ENCODE results near the gene PSMB11.

Gene PSMB11

DNA sequence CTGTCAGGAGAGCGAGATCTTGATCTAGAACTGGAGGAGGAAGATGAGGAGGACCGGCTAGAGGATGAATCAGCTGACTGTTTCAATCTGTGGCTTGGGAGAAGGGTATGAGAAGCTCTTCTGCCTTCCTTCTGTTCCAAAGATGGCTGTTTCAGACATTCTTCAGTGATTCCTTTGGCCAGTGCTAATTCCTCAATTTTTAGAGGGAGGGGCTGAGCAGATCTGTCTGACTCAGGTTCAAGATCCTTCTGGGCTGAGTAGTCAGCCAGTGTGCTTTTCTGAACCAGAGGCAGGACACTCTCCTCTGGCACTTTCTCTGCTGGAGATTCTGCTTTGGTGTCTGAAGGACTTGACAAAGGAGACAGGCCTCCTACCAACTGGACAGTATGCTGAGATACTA lies 37.7 kb downstream of the PSMB11 start:
- no peak for DNase-seq (ENCODE audit: low read depth in 2 of 2, low spot score in 1 of 2)

DNA sequence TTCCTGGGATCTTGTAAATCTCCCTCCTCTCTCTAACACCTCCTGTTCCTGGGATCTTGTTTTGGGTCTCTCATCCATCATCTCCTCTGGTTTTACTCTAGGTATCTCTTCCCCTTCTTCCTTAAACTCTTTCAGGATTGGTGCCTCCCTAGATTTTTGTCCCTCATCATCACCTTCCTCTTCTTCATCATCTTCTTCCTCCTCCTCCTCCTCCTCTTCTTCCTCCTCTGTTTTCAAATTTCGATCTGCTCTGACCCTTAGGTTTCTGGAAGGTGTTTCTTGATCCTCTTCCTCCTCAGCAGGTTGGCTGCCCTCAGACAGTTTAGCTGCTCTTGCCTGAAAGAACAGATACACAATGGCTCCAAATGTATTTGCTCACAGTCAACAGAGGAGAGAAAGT lies 38.5 kb downstream of the PSMB11 start:
- no peak for DNase-seq (ENCODE audit: low read depth in 2 of 2, low spot score in 1 of 2)

DNA sequence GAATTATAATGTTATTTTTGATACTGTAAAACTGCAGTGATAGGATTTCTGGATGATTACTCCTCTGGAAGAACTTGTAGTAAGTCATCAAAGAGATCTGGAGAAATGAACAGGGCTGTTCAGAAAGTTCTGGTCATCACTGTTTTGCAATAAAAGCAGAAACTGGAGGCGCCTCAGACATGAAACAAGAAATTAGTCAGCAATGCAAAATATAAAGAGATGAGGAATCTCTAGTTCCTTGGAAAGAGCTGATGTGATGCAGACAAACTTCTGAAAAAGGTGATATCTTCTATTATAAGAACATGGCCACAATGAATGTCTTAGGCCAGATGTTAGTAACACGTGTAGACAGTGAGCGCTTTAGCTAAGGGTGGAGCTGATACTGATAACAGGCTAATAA lies 43.4 kb downstream of the PSMB11 start:
- no peak for DNase-seq (ENCODE audit: low read depth in 2 of 2, low spot score in 1 of 2)

DNA sequence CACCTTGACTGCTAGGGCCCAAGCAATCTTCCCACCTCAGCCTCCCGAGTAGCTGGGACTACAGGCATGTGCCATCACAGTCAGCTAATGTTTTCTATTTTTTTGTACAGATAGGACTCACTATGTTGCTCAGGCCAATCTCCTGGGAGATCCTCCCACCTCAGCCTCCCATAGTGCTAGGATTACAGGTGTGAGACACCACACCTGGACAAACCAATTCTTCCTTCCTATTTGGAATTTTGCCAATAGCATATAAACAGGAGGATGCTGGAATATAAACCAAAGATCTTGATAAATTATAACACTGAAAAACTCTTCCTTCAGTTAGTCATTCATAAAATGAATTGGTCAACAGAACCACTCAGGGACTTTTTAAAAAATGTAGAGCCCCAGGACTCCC lies 44.6 kb downstream of the PSMB11 start:
- DNase-seq (ENCODE audit: low read depth in 2 of 2, low spot score in 1 of 2) = no peak

DNA sequence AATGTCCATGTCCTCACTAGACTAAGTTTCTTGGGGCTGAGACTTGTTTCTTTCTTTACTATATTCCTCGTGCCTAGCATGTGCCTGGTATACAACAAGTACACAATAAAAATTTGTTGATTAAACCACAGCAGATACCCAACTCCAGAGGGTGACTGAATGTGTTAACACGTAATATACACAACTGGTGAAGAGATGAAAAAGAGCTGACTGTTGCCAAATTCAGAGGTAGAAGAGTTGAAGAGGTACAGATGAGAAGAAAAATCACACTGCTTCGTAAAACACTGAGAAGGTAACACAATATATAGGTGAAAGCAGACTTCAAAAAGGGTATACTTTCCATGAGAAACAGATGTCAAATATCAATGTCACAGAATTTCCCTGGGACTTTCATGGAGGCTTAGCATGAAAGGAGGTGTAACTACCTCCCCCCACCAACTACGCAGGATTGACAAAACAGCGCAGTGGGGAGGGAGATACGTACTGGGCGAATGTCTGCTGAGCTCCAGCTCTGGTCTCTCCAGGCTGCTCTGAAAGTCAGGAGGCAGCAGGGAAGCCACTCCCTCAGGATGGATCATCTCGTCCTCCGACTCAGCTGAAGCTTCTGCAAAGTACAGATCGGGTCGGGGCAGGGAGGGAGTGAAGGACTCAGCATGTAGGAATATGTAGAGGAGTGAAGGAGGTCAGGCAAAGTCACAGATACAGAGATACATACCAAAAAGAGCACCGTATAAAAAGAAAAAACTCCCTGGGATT lies 47.7 kb downstream of the PSMB11 start:
- DNase-seq (ENCODE audit: low read depth in 2 of 2, low spot score in 1 of 2) = no peak

DNA sequence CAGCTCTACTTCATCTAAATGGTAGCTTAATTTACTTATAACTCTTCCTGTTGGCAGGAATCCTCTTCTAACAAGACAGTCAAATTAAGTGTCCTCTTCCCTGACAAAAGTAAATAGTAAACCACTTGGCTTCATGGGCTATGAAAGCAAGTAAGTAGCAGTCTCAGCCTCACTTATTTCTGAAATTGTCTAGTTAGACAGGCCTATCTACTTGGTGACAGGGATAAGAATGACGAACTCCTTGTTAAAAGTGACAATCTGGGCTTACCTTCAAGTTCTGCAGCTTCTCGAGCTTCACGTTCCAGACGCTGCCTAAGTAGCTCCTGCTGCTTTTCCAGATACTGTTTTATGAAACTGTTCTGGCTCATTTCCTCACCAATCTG lies 48.2 kb downstream of the PSMB11 start:
- DNase-seq (ENCODE audit: low read depth in 2 of 2, low spot score in 1 of 2) = no peak

DNA sequence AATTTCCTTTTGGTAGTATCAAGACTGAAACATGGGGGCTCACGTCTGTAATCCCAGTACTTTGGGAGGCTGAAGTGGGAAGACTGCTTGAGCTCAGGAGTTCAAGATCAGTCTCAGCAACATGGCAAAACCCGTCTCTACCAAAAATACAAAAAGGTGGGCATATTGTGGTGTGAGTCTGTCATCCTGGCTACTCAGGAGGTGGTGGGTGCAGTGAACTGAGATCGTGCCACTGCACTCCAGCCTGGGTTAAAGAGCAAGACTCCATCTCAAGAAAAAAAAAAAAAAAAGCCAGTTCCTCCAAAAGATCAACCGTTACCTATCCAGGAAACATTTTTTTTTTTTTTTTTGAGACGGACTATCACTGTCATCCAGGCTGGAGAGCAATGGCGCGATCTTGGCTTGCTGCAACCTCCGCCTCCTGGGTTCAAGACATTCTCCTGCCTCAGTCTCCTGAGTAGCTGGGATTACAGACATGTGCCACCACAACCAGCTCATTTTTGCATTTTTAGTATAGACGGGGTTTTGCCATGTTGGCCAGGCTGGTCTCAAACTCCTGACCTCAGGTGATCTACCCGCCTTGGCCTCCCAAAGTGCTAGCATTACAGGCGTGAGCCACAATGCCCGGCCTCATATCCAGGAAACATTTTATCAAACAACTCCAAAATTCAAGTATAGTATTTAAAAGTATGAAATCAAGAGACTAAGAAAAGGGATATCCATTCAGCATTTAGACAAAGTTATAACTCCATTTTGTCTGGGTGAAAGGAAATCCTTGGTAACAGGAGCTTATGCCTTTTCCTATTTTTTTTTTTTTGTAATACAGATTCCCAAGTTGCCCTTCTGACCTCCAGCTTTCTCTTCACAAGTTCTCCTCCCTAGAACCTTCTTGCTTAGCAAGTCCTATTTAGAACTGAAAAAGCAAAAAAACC lies 49.5 kb downstream of the PSMB11 start:
- no peak for DNase-seq (ENCODE audit: low read depth in 2 of 2, low spot score in 1 of 2)

DNA sequence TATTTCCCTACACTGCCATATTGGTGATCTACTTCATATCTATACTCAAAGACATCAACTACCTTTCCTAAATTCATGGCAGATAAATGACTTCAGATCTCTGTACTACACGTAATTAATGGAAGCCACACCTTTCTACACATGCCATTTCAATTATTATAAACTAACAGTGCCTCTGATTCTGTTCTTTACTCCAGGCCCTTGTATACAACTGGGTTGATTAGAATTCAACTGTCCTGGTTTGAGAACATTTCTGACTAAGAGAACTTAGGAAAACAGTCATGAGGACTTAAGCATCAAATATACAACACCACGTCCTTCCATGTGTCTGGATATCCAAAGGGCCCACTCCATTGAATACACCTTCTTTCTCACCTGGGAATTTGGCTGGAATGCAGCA lies 51.1 kb downstream of the PSMB11 start:
- no peak for DNase-seq (ENCODE audit: low read depth in 2 of 2, low spot score in 1 of 2)

DNA sequence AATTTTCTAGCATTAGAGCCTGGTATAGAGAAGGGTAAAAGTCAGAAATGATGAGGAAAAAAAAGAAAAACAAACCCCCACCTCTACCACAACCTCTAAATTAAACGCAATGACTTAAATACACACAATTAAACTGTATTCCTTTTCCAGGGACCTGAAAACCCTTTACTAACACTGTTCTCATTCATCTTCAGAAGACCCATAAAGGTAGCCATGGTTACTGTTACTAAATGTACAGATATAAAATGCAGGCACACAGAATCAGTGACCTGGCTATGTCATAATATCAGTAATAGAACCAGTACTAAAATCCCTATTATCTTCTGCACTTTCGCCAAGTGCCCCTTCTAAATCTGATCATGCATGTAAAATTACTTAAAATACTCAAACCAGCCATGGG lies 51.5 kb downstream of the PSMB11 start:
- DNase-seq (ENCODE audit: low read depth in 2 of 2, low spot score in 1 of 2) = no peak
